HG03196 (cell line): ENCODE measurements around the gene ACAD10.
"Not testable (repeated sequence)": the region's sequence is repeated elsewhere in the genome, so short reads cannot be mapped to it uniquely, and the experiment has no call there.

ENCODE experiments used
- ATAC-seq: cut with Tn5 transposase; IDR thresholded peaks from one replicate; pipeline ENCODE4 v1.9.1; 2021; ENCODE audit not compliant: unreplicated experiment

ACAD10 gene

DNA sequence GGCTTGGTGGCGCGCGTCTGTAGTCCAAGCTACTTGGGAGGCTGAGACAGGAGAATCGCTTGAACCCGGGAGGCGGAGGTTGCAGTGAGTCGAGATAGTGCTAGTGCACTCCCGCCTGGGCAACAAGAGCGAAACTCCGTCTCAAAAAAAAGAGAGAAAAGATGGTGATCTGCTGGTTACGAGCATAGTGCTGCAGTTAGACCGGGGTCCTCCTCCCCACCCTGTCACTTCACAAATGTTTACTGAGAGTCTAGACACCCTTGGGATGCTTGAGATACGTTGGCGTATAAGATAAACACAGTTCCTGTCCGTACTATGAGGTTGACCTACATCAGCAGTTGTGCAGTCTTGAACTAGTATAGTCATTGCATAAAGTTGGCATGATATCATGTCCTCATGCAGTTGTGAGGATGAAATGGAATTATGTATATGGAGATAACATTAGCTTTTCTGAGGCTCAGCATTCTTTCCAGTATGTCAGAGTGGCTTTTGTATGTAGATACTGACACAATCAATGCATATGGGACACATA, 787 bp downstream of the ACAD10 start:
- ATAC-seq = no peak

DNA sequence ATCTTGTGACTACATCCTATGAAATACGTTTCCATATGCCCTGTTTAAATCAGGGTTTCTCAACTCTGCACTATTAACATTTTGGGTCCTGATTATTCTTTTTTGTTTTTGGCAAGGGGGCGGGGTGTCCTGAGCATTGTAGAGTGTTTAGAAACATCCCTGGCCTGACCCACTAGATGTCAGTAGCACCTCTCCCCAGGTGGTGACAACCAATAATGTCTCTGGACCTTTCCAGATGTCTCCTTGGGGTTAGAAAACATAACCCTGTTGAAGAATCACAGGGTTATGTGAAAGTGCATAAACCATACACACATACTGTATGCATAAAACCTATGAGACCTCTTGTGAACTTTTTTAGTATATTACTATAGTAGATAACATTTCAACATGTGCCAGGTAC, 1.4 kb downstream of the ACAD10 start:
- ATAC-seq = no peak

DNA sequence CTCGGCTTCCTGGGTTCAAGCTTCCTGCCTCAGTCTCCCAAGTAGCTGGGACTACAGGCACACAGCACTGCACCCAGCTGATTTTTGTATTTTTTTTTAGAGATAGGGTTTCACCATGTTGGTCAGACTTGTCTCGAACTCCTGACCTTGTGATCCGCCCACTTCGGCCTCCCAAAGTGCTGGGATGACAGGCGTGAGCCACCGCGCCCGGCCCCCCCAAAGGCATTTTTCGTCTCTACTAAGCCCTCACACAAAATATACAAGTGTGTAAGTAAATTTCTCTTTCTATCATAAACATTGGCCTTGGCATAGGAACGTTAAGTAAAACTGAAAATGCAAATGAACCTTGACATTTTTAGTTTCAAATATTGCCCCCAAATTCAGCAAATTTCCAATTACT, 2.1 kb downstream of the ACAD10 start:
- ATAC-seq = no peak

DNA sequence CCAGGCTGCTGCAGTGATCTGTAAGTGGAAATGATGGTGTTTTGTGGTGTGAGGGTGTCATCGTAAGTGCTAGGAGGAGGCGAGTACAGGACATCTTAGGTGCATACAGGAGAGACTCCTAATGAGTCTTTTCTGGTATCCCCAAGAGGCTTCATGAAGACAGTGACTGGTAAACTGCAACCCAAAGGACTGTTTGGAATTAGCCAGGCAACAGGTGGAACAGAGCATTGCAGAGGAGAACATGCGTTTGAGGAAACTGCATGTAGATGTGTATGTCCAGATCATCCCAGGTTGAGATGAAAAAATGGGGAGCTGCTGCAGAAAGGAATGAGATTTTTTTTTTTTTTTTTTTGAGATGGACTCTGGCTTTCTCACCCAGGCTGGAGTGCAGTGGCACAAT, 5.4 kb downstream of the ACAD10 start:
- no peak for ATAC-seq

DNA sequence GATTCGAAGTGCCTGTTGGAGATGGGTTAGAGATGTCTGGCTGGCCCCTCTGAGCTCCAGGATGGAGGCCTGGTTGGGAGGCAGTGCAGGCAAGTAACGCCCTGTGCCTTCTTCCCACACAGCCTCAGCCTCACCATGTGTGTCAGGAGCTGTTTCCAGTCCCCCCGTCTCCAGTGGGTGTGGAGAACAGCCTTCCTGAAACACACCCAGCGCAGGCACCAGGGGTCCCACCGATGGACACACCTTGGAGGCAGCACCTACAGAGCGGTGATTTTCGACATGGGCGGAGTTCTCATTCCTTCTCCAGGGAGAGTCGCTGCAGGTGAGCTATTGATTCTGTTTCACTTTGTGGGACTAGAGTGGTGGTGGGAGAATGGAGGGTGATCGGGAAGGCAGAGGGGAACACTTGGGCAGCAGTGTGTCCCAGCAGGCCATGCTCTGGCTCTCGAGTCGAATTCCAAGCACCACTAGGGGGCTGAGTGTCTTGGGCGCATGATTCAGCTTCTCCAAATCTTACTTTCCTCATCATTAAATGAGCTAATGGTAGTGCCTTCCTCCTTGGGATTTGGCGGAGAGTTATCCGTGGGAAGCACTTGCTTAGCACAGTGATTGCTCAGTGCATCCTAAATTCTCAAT, 6.8 kb downstream of the ACAD10 start:
- ATAC-seq = no peak

DNA sequence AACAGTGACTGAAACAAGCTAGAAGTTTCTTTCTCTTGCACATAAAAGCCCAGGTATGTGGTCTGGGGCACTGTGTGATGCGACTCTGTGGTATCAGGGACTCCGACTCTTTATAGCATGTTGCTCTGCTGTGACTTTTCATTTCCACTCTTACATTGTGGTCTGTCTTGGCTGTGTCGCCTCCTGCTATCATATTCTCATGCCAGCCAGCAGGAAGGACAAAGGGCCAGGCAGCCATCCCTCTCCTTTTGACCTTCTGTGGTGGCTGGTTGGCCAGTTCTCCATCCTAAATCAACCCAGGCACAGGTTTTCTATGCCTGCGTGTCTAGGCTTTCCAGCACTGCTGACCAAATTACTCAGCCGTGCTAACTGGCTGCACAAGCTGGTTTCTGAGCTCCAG, 8.0 kb downstream of the ACAD10 start:
- no peak for ATAC-seq

DNA sequence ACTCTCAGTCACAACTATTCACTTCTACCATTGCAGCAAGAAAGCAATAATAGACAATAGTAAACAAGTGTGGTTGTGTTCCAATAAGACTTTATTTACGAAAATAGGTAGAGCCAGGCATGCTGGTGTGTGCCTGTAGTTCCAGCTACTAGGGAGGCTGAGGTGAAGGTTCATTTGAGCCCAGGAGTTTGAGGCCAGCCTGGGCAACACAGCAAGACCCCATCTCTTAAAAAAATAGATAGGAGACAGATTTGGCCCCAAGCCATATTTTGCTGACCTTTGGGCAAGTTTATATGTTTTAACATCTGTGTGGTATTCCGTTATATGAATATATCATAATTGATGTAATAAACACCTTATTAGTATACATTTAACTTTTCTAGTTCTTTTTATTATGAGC, 14.1 kb downstream of the ACAD10 start:
- no peak for ATAC-seq

DNA sequence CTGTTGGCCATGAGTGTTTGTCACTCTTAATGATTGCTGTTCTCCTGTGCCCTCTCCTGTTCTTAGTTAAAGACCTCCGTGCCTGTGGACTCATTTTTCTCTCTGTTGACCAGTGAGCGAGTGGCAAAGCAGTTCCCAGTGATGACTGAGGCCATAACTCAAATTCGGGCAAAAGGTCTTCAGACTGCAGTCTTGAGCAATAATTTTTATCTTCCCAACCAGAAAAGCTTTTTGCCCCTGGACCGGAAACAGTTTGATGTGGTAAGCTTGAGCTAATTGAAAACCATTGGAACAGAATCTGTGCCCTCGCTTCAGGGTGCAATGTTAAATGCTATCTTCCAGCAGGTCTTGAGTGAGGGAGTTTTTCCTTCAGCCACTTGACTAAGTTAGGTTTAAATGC, 19.8 kb downstream of the ACAD10 start:
- no peak for ATAC-seq

DNA sequence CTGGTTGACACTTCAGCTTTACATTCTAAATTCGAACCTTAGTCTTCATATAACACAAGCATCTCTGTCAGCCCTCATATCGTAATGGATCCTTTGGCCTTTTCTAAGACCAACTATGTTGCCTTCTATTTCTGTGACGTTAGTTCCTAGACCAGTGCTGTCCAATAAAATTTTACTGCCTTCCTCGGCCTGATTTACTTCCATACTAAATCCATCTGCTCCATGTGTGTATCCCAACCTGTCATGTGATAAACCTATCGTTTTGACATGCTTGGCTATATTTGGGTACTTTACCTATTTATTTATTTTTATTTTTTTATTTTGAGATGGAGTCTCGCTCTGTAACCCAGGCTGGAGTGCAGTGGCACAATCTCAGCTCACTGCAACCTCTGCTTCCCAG, 20.3 kb downstream of the ACAD10 start:
- no peak for ATAC-seq

DNA sequence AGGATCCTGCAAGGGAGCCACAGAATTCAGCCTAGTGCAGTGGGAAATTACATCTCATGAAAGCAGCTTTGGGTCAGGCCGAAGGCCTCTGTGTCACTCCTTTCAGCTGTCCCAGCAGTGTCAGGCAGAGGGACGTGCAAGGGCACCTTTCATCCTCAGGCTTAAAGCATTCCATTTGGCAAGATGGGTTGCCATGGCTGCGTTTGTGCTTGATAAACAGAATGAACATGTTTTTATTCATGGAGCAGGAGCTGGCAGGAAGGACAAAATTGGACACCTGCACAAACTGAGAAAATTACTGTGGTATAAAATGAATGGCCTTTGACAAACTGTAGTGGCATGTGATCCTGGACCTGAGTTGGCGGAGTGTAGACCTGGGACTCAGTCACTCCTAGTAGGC, 29.4 kb downstream of the ACAD10 start:
- no peak for ATAC-seq

DNA sequence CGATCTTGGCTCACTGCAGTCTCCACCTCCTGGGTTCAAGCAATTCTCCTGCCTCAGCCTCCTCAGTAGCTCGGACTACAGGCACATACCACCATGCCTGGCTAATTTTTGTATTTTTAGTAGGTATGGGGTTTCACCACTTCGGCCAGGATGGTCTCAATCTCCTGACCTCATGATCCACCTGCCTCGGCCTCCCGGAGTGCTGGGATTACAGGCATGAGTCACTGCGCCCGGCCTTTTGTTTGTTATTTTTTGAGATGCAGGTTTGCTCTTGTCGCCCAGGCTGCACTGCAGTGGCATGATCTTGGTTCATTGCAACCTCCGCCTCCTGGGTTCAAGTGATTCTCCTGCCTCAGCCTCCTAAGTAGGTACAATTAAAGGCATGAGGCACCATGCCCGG, 33.5 kb downstream of the ACAD10 start:
- ATAC-seq = not testable (repeated sequence)

DNA sequence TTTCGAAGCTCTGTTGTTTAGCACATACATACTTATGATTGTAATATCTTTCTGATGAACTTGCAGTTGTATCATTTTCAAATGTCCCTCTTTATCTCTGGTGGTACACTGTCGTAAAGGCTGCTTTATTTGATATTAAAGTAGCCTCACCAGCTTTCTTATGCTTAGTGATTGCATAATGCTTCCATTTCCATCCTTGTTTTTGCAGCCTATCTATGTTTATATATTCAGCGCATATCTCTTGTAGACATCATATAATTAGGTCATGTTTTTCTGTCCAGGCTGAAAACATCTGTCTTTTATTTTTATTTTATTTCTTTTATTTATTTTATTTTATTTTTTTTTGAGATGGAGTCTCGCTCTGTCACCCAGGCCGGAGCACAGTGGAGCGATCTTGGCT, 34.6 kb downstream of the ACAD10 start:
- ATAC-seq = no peak

DNA sequence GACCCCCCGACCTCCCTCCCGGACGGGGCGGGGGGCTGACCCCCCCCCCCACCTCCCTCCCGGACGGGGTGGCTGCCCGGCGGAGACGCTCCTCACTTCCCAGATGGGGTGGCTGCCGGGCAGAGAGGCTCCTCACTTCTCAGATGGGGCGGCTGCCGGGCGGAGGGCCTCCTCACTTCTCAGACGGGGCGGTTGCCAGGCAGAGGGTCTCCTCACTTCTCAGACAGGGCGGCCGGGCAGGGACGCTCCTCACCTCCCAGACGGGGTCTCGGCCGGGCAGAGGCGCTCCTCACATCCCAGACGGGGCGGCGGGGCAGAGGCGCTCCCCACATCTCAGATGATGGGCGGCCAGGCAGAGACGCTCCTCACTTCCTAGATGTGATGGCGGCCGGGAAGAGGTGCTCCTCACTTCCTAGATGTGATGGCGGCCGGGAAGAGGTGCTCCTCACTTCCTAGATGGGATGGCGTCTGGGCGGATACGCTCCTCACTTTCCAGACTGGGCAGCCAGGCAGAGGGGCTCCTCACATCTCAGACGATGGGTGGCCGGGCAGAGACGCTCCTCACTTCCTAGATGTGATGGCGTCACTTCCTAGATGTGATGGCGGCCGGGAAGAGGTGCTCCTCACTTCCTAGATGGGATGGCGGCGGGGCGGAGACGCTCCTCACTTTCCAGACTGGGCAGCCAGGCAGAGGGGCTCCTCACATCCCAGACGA, 38.0 kb downstream of the ACAD10 start:
- ATAC-seq = not testable (repeated sequence)

DNA sequence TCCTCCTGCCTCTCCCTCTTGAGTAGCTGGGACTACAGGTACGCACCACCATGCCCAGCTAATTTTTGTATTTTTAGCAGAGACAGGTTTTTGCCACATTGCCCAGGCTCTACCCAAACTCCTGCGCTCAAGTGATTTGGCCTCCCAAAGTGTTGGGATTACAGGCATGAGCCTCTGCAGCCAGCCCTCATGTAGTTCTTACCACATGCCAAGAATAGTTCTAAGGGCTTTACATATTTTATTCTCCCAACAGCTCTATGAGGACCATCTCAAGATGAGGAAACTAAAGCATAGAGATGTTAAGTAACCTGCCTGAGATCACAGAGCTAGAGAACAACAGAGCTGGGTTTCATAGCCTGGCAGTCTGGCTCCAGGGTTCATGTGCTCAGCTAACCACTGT, 42.9 kb downstream of the ACAD10 start:
- no peak for ATAC-seq

DNA sequence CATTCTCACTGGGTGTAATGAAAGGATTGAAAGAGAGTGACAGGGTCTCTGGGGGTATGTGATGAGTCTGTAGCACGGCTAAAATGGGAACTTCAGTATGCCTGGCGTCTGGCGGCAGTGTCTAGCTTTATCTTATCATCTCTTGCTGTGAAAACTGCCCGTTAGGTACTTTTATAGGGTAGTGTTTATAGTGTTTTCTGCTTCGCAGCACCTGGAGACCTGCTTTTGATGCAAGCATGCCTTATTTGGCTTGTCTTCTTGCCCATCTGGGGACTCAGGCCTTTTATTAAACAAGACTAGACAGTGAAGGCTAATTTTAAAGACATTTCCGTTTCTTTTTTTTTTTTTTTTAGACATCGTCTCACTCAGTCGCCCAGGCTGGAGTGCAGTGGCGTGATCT, 44.6 kb downstream of the ACAD10 start:
- ATAC-seq = no peak

DNA sequence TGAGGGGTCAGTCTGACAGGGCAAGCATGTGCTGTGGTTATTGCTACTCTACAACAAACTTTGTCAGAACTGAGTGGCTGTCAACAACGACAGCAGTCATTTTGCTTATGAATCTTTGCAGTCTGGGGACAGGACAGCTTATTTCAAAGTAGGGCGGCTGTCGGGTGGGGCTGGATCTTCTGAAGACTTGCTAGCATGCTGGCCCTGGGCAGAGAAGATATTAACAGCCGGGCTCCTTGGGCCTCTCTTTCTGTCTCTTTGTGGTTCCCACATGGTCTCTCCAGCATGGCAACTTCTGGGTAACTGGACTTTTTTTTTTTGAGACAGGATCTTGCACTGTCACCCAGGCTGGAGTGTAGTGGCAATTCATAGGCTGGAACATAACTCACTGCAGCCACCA, 46.9 kb downstream of the ACAD10 start:
- no peak for ATAC-seq

DNA sequence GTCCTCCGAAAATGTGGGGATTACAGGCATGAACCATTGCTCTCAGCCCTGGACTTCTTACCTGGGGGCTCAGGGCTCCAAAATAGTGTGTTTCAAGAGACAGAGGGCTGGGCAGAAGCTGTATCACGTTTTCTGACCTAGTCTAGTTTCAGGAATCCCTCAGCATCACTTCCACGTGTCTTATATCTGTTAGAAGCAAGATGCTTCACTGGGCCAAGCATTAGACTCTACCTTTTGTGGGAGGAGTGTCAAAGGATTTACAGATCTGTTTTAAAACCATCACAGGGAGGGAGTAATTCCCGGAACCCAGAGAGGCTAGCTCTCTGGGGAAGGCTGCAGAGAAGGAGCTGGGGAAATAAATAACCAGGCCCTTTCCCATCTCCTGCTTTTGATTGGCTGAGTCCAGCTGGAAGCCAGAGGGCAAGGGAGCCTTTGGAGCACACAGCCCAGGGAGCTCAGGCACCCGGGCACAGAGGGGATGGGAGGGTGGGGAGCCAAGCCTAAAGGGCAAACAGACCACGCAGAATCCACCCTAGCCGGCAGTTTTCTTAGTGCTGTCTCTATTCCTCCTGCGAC, 47.6 kb downstream of the ACAD10 start:
- no peak for ATAC-seq

DNA sequence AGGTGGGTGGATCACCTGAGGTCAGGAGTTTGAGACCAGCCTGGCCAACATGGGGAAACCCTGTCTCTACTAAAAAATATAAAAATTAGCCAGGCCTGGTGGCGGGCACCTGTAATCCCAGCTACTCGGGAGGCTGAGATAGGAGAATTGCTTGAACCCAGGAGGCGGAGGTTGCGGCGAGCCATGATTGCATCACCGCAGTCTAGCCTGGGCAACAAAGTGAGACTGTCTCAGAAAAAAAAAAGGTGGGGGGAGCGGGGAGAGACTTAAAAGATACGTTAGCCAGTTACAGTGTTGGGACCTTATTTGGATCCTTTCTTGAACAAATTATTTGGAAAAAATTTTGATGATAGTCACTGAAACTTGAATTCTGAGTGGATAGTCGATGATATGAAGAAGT, 53.7 kb downstream of the ACAD10 start:
- not testable (repeated sequence) for ATAC-seq

DNA sequence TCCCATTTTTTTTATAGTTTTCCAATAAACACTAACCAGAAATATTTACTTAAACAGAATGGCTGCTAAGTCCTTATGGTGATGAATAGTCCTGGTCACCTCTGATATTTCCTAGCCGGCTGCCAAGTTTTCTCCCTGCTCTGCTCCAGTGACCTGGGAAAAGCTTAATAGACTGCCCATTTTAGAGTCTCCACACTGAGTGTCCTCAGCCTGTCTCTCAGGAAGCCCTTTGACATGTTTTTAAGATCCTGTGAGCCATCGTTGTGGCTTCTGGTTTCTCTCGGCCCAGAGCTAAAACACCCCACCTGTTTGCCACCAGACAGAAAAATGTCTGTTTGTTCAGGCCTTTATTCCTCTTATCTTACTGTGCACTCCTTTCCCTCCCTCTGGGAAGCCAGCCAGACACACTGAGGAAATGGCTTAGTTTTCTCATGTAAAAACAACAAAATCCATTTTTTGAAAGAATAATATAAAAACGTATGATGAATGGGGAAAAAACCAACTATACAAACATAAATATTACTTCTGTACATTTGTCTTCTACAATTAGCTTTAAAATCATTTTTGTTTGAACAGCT, 55.5 kb downstream of the ACAD10 start:
- ATAC-seq = no peak

DNA sequence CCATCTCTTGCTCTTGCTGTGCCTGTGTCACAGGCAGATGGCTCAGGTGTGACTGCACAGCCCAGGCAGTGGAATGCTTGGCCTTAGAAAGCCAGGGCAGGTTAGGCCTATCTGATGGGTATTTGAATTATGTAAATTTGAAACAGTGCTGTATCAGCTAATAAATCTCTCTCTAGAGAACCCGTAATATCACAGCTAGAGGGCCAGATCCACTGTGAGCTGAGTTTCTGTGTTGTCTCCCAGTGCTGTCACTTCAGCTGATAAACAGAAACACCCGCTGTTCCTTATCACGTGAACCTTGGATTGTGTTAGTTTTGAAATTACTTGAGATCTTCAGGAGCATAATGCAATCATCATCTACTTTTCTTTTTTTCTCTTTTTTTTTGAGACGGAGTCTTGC, 59.4 kb downstream of the ACAD10 start:
- ATAC-seq = no peak

DNA sequence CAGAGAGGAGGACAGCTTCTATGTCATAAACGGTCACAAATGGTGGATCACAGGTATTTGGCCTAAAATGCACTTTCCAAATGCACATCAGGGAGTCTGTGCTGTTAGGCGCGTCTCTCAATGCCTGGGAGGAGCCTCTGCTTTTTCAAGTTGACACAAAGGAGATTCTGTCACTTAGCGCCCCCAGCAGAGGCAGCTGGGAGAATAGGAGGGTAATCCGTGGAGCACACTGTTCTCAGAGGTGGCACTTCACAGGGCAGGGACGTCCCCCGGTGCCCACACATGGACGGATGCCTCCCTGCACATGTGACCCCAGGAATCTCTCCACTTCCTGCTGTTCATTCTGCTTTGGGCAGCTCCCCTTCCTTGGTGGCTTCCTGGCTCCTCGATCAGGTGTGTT, 61.5 kb downstream of the ACAD10 start:
- ATAC-seq = no peak

DNA sequence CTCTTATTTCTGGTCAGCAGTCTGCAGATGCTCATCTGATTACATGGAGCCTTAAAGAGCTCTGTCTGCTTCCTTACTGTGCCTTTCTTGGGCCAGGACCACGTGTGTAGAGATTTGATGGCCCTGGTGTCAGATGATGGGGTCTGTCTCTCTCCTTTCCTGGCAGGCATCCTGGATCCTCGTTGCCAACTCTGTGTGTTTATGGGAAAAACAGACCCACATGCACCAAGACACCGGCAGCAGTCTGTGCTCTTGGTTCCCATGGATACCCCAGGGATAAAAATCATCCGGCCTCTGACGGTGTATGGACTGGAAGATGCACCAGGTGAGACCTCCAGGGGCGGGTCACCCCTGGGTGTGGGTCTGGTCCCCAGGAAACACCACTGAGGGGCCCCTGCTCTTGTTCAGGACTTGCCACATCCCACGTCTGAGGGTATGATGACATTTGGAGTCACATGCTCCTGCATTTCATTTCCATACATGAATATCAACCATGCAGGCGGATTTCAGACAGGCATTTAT, 62.4 kb downstream of the ACAD10 start:
- no peak for ATAC-seq
